NCI-H345 (cell line): ENCODE data around the gene CHN2.
A peak's percentile ranks its signal among the peaks of the same experiment; 100 is the strongest.

Experiments
- DNase-seq: peaks from one replicate; lab custom pipeline; 2025; lab: John Stamatoyannopoulos, UW

The CHN2 gene

DNA sequence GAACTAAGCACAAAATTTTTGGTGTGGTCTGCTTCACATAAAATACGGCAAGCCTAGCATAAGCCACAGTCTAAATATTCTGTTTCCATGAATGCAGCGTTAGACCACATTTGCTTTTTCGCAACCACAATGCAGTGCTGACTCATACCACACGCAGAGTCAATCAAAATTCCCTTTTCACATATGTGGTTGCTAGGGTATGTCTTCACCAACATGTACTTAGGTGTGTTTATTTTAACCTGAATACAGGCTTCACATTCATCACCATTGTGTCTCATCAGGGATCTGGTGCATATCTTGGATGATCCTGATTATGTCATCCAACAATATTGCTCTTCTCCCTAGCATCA is 90.8 kb downstream of the CHN2 start:
- DNase-seq = peak; percentile 89

DNA sequence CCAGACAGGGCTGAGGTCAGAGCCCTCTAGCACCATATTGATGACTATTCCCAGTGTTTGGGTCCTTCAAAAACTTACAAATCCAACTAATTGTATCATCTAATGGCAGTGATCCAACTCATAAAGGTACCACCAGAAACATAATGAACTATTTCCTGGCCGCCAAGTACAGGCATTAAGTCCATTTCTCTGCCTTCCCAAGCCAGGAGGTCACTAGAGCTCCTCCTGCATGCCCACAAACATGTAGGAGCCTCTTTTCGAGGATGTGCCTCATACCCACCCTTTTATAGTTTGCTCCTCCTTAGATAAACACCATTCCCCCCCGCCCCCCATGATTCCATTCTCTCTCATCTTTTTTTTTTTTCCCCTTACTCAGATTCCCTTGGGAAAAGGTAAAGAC is 91.3 kb downstream of the CHN2 start:
- peak; percentile 35 for DNase-seq

DNA sequence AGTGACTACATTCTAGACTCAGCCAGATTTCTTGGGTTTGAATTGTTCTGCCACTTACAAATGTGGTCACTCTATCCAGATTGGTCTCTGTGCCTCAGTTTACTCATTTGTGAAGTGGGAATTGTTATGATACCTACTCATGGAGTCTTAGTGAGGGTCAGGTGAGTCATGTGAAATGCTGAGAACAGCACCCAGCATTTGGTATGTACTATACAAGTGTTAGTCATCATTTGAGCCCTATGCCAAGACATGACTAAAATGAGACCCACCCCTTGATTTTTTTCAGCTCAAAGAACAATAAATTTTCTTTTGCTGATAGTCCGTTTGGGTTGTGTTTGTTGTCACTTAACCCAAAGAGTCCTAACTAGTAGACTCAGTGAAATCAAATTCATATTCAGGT is 92.8 kb downstream of the CHN2 start:
- DNase-seq = no peak

DNA sequence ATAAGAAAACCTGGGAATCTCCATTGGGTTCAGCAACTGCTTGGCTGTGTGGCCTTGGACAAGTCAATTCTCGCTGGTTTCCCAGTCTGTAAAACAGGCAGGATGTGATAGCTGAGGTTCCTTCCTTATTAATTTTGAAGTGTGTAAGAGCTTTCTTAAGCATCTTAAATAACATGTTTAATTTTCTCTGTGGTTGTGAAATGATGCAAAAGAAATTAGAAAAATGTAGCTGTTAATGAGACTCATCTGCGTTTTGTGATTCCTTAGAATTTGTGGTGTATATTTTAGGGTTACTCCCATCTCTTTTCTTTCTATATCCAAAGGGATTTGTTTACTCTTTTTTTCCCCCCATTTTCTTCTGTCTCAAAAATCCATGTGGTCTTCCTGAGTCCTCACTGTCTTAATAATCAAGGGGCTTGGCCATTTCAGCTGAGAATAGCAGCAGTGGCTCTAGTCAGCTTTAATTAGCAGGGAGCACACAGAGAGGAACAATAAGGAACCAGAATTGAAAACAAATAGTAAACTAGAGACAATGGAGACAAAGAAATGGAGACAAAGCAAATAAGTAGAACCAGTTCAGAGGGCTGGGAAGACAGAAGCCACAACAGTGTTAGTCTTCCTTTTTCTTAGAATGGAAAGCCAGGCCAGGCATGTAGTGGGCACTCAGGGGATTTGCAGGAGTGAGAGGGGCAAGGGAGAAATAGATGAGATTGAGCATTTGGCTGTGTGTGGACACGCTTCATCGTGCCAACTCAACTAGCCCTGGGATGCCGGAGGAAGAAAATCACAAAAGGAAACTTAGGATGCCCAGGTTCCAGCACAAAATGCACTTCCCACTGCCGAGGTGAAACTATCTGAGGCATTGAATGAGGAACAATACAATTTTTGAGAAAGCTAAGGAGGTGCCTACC is 93.9 kb downstream of the CHN2 start:
- peak; percentile 68 for DNase-seq

DNA sequence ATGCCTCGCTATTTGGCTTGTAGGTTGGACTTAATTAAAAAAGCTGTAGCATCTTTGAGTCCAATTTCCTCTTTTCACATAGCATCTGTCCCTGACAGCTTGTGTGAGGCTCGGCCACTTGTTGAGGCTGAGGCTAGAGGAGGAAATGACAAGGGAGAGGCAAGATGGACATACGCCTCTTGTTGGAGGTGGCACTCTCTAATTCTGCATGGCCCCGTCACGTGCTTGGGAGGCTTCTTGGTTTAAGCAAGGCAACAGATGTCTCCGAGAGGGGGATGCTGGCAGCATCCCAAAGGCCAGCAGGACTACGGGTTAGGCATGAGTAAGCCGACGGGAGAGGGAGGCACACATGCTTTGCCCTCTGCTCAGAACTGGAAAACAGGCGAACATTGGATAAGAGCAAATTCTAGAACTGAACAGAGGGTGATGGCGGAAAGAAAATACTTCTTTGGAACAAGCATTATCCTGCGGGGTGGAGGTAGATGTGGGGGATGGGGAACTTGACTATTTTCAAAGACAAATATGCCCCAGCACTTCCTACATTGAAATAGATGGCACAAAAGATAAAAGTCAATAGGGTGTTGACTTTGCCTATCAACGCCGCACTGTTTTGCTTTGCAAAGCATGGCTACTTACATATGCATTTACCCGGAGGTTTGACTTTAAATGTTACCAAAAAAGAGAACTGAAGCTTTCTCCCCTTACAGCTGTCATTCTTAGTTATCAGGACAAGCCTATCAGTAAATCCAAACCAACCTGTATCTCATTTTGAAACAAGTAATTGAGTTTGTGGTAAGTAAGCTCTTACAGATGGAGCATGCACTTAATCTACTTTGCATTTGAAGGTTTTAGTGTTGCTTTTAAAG is 94.8 kb downstream of the CHN2 start:
- peak; percentile 87 for DNase-seq

DNA sequence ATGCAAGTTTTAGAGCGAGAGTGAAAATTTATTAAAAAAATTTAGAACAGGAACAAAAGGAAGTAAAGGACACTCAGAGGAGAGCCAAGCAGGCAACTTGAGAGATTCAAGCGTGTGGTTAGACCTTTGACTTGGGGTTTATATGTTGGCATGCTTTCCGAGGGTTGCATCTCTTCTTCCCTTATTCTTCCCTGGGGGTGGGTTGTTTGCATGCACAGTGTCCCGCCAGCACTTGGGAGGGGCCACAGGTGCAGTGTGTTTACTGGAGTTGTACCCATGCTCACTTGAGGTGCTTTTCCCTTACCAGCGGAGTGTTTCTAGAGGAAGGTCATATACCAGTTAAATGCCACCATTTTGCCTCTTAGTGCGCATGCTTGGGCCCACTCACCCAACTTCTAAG is 96.3 kb downstream of the CHN2 start:
- no peak for DNase-seq

DNA sequence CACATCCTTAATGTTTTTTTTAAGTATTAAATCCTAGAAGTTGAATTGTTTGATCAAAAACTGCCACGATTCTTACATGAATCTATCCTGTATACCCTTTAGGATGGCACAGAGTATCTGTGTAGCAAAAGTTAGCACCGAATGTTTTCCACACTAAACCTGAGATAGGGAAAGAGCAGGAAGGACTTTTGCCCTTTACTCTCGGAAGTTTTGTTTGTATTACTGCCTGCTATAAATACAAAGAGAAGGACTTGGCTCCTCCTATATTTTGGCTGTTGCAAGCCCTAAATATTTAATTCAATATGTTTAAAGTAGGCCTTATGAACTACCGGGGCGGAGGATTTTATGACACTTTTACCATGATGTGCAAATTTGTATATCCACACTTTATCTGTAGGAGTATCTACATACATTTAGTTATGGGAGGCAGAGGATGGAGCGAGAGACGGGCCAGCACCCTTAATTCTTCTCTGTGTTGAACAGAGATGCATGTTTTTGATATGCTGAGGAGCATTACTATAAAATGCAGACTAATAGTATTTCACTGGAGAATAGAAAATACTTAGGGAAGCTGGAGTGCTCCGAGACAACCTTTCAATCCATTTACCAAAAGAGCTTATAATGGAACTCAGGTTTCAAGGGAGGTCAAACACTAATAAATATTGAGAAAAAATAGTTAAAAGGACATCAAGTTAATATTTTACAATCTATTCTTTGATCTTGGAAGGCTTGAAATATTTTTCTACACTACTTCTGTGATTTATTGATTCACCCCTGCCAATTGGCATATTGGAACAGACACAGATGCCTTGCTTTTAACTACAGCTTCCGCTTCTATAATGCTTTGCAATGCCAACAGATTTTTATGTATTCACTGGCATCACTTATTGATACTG is 97.4 kb downstream of the CHN2 start:
- no peak for DNase-seq

DNA sequence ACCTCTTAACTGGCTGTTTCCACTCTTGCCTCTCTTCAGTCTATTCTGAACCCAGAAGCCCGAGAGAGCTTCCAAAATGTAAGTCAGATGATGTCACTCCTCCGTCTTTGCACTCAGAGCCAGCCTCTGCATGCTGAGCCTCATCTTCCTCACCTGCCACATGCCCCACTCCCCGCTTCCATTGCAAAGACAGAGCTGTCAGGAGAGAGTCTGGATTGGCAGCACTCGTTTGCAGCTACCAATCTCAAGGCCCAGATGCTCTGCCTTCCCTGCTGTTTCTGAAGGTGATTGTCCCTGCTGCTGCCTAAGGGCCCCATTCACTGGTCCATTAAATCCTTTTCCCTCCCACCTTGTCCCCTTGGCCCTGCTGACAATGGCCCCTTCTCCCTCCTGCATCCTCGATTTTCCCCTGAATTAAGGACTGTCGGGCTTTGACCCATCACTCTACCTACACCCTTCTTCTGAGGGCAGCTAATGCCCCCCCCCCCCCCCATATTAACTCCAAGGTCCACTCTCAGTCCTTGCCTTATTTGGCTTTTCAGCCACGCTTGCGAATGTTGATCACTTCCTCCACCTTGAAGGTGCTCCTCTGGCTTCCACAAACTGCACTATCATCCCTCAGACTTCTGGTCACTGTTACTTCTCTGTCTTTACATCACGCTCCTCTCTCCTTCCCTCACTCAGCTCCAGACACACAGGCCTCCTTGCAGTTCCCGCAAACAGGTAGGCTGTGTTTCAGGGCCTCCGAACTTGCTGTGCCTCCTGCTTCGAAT is 98.5 kb downstream of the CHN2 start:
- DNase-seq = peak; percentile 21

DNA sequence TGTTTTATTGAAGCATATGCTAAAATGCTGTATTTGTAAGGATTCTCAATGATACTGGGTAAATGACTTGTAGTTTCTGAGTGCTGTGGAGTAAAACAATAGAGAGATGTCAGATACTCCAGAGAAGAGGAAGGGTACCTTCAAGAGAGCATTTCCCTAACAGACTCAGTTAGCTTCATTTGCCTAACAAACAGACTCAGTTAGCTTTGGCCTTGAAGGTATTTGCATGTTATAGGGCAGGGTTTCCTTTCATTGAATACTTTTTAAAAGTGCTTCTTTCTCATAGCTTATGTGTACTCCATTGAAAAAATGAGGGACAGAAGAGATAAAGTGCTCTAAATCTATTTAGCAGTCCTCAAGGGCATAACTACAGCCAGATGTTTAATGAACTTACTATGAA is 101.8 kb downstream of the CHN2 start:
- no peak for DNase-seq

DNA sequence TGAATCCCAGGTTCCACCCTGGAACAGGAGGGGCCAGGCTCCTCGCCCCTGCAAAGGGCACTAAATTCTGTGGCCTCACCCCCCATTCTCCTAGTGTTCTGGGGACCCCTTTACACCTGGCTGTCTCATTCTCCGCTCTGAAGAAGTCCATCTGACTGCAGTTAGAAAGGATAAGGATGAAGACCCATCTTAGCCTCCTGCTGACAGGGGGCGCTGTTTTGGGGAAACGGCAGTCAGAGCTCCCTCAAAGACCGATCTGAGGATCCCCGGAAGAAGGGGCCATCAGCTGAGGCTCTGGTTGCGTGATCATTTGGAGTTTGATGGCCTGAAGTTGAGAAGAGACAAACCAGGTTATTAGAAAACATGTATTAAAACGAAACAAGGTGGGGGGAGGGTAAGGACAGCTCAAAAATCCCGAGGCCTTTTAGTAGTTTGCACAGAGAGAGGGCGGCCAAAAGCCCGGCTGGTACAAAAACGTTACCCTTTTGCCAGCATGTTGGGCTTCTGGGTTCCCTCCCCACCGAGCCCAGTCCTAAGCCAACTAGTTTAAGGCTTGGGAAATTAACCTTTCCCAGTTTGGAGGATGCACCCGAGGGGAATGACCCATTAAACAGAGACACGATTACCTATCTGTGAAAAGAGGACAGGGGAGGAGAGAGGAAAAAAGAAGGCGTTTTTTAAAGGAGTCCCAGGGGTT is 102.8 kb downstream of the CHN2 start:
- no peak for DNase-seq

DNA sequence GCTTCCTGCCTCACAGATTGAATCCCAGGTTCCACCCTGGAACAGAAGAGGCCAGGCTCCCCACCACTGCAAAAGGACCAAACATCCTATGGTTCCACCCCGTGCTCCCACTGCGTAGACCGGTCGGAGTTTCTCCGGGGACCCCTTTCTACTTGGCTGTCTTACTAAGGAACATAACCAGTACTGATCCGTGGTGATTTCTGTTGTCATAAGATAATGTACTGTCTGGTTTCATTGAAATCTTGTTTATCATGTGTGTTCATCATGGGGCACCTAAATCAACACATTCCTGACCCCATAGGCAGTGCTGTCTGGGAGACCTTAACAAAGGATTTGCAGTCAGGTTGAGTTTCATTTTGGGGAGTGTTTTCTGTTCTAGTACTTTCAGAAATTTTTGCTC is 104.5 kb downstream of the CHN2 start:
- DNase-seq = no peak

DNA sequence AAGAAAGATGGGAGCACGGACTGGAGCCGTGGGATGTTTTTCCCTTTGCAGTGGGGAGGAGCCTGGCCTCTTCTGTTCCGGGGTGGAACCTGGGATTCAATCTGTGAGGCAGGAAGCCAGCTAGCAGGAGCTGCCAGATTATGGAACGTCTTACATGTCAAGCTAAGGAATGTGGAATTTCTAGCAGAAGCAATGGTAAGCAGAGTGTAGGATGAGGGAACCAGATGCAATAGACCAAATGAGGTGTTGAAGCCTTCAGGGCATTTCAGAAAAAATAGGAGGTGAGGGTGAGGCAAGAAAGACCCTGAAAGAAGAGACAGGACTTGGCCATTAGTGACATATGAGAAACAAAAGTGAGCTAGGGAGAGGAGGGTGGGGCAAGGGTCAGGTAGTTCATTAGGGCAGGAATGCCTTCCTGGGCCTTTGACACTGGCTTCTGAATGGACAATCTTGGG is 105.5 kb downstream of the CHN2 start:
- DNase-seq = no peak

DNA sequence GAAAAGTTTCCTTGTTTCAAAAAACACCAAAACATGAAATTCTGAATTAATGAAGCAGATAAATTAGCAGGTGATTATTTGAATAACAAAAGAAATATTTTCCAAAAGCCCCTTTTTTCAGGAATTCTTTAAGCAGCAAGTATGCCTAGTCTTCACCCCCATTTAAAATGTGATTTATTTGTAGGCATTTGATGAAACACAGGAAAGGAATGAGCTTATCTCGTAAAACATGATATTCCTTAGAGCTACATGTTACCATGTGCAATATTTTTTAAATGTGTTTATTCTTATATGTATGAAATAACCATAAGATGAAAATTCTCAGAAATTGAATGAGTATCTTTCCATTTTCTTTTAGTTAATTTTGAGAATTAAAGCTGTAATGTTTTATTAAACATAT is 106.1 kb downstream of the CHN2 start:
- DNase-seq = no peak

DNA sequence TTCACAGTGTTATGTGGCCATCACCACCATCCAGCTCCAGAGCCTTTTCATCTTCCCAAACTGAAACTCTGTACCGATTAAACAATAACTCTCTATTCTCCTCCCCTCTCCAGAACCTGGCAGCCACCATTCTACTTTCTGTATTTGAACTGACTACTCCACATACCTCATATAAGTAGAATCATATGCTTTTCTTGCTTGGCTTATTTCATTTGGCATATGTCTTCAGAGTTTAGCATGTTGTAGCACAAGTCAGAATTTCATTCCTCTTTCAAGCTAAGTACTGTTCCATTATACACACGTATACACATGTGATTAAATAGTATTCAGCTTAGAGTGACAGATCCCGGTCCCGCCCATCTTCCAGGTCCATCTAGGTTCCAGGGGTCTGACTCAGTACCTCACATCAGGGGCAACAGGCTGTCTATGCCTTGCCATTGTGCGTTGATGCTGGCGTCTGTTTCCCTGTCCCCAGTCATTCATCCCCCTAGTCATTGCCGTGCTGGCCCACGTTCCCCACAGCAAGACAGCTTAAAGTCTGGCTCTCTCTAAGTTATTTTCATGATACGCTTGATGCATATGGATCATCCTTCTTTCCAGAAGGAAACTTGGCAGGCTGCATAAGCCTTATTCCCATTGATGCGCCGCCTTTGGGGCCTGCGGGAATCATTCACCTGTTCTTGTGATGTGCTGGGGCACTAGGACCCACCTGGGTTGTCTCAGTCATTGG is 108.3 kb downstream of the CHN2 start:
- no peak for DNase-seq

DNA sequence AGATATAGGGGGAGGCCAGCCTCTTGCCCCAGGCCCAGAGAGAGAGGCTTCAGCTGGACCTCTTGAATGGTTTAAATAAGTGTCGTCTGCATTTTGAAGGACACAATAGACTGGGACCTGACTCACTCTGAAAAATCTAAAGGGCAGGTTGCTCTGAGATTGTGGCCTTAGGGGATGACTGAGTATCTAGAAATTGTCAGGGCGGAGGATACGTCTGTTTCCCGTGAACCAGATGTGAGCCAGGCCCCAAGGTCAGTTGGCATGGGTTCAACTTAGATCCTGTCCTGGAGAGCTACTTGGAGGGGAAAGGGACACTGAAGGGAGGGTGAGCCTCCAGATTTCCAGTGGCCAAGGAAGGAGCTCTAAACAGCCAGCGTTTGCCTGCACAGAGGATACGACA is 110.2 kb downstream of the CHN2 start:
- no peak for DNase-seq

DNA sequence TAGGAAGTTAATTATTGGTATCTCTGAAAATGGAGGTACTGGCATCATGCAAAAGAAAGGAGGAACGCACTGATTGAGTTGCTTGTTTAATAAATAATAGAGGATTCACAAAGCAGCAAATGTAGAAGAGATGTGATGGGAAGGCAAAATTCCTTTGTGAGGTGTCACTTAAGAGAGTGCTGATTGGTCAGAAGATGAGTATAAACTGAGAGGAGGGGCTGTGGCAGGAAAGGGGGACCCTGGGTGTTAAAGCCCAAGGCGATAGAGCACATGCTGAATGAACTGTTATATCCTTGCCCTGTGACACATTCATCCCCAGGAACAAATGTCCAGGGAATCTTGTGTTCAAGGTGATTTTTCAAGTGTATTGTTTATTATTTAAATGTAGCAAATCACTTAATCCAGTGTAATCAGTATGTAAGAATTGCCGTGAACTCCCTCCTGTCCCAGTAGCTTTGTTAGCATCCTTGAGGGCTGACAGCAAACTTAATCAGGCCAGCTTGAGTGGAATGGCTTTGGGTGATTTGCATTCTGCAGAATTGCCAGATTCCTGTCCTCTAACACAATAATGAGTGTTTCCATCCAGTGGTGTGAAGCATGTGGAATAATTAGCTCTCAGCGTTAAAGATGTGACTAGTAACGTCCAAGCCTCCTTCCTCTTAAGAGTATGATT is 111.9 kb downstream of the CHN2 start:
- DNase-seq = no peak

DNA sequence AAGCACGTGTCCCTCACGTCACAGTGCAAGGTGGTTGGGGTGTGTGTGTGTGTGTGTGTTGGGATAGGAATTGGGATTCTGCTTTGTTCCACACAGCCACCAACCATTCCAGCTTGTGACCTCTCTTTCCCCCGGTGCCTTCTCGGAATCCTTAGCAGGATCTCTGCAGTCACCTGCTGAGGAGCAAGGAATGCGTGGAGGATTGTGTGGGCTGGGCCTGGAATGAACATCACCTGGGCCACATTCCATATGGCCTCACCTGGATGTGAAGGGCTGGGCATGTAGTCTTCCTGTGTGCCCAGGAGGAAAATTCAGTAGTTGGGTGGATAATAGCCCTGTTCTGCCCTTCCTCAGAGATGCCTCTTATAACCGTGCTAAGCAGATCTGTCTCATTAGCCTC is 113.8 kb downstream of the CHN2 start:
- DNase-seq = no peak

DNA sequence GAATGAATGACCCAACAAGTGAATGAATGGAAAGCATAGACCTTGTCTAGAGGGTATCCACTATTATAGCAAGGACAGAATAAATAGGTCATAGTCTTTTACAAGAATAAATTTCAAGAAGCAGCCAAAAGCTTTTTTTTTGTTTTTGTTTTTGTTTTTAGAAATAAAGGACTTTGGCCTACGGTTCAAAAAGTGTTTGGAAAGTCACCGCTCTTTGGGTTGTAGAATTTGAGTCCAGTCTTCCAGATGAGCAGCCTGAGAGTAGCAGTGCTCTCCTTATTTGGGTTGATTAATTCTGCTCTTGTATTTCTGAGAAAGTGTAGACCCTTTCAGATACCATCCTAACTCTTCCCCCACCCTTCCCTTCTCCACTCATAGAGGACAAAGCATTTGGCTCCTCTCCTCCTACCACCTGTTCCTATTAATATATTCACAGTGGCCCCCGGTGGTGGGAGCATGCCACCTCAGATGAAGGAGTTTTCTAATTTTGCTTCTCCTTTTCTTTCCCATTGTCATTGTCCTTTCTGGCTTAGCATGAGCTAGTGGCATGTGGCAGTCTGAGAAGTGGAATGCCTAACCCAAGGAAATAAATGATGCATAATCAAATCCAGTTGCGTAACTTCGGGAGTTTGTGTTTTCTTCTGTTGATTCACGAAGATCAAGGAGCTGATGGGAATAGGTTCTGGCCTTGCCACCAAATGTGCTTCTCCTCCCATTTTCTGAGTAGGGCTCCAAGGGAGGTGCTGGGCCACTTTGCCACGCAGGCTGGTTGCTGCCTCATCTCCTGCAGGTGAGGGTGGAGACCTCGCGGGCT is 114.7 kb downstream of the CHN2 start:
- peak; percentile 16 for DNase-seq

DNA sequence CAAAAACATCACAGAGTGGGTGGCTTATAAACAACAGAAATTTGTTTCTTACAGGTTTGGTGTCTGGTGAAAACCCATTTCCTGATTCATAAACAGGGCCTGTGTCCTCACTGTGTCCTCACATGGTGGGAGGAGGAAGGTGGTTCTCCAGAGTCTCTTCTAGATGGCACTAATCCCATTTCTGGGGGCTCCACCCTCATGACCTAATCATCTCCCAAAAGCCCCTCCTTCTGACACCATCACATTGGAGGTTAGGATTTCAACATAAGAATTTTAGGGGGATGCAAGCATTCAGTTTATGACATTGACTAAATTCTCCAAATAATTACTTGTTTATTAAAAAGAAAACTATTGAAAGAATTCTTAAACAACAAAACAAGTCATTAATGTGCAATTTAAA is 116.0 kb downstream of the CHN2 start:
- no peak for DNase-seq
